IMR-90 (cell line): ENCODE data around the gene MIER3. TPM values are rescaled to one million over a fixed set of nuclear protein-coding genes. Genes with fewer than 3 reads are reported as not detected.

Experiments used
- ATAC-seq: fragments of 200-7000 bp; cut with Tn5 transposase; 2 replicates; pipeline ENCODE4 v1.9.1; 2020; ENCODE audit warnings: low read depth, mild to moderate bottlenecking, moderate library complexity
- BruUV-seq: library from RNA; stranded (reverse); fragments of 400-500 nt; replicated peaks from 2 replicates; lab custom pipeline; 2021; lab: Mats Ljungman, UMichigan
- CTCF ChIA-PET: fragments of 300-600 bp; formaldehyde crosslinking; extraction: SDS; loops from one replicate; lab custom pipeline; 2021; ENCODE audit warnings: antibody characterized with exemption; lab: Yijun Ruan, JAX
- POLR2A ChIA-PET: fragments of 300-600 bp; sonication (Branson Sonifier 250); formaldehyde crosslinking; loops from one replicate; lab custom pipeline; 2022; ENCODE audit warnings: antibody characterized with exemption; ENCODE audit not compliant: unreplicated experiment; lab: Charles Lee
- DNase-seq: peaks from one replicate; pipeline ENCODE4 v3.0.0; 2013
- H2AFZ ChIP-seq: replicated peaks from 2 replicates; pipeline ENCODE3; 2013; ENCODE audit warnings: low read length, mild to moderate bottlenecking; ENCODE audit not compliant: poor library complexity
- H2AK5ac ChIP-seq: 2 replicates; pipeline ENCODE4 v1.6.1; 2013; ENCODE audit warnings: low read depth, low read length, inconsistent platforms
- H2AK9ac ChIP-seq: replicated peaks from 2 replicates; pipeline ENCODE3; 2013; ENCODE audit warnings: mild to moderate bottlenecking, low read depth, low read length, moderate library complexity; ENCODE audit not compliant: poor library complexity
- H2BK120ac ChIP-seq: 2 replicates; pipeline ENCODE4 v1.6.1; 2013; ENCODE audit warnings: low read depth, low read length, inconsistent platforms
- H2BK15ac ChIP-seq: 3 replicates; pipeline ENCODE4 v1.6.1; 2013; ENCODE audit warnings: low read depth, low read length, inconsistent platforms
- H2BK20ac ChIP-seq: 2 replicates; pipeline ENCODE4 v1.6.1; 2013; ENCODE audit warnings: low read depth, mild to moderate bottlenecking, inconsistent platforms, low read length, moderate library complexity
- H2BK5ac ChIP-seq: 2 replicates; pipeline ENCODE4 v1.6.1; 2013; ENCODE audit warnings: mild to moderate bottlenecking, low read depth, low read length, inconsistent platforms; ENCODE audit not compliant: poor library complexity, severe bottlenecking
- H3K14ac ChIP-seq: replicated peaks from 2 replicates; pipeline ENCODE4 v1.6.1; 2013; ENCODE audit warnings: low read depth, low read length, inconsistent platforms
- H3K18ac ChIP-seq: 2 replicates; pipeline ENCODE4 v1.6.1; 2013; ENCODE audit warnings: low read depth, low read length, control low read depth
- H3K23ac ChIP-seq: 2 replicates; pipeline ENCODE4 v1.6.1; 2013; ENCODE audit warnings: low read depth, low read length, inconsistent platforms
- H3K27ac ChIP-seq: 2 replicates; pipeline ENCODE4 v1.5.1; 2013; ENCODE audit warnings: mild to moderate bottlenecking, control low read depth, low read length; ENCODE audit not compliant: insufficient read depth
- H3K27me3 ChIP-seq: 2 replicates; pipeline ENCODE4 v1.6.1; 2013; ENCODE audit warnings: low read length; ENCODE audit not compliant: control insufficient read depth, insufficient read depth
- H3K36me3 ChIP-seq: 2 replicates; pipeline ENCODE4 v1.6.1; 2013; ENCODE audit warnings: low read length, mixed read lengths; ENCODE audit not compliant: control insufficient read depth, insufficient read depth
- H3K4ac ChIP-seq: 2 replicates; pipeline ENCODE4 v1.6.1; 2013; ENCODE audit warnings: low read depth, low read length, inconsistent platforms
- H3K4me1 ChIP-seq: 2 replicates; pipeline ENCODE4 v1.6.1; 2013; ENCODE audit warnings: low read length, mixed read lengths; ENCODE audit not compliant: control insufficient read depth, insufficient read depth
- H3K4me2 ChIP-seq: 2 replicates; pipeline ENCODE4 v1.6.1; 2013; ENCODE audit warnings: low read depth, mild to moderate bottlenecking, control low read depth, low read length, moderate library complexity
- H3K4me3 ChIP-seq: 2 replicates; pipeline ENCODE4 v1.5.1; 2013; ENCODE audit warnings: low read depth, mild to moderate bottlenecking, control low read depth, low read length, moderate library complexity; ENCODE audit not compliant: insufficient read depth
- H3K56ac ChIP-seq: 2 replicates; pipeline ENCODE4 v1.6.1; 2013; ENCODE audit warnings: low read length, inconsistent platforms; ENCODE audit not compliant: insufficient read depth; ENCODE audit errors: extremely low read depth
- H3K79me1 ChIP-seq, 2 experiments: 2 replicates each; pipeline ENCODE4 v1.6.1; 2013; ENCODE audit warnings: low read length in 2 of 2, inconsistent platforms in 1 of 2, low read depth in 1 of 2
- H3K9ac ChIP-seq: 2 replicates; pipeline ENCODE4 v1.6.1; 2013; ENCODE audit warnings: low read depth, low read length, control low read depth
- H3K9me1 ChIP-seq: 2 replicates; pipeline ENCODE4 v1.6.1; 2013; ENCODE audit warnings: low read length, inconsistent platforms; ENCODE audit not compliant: insufficient read depth
- H3K9me3 ChIP-seq: 2 replicates; pipeline ENCODE4 v1.6.1; 2013; ENCODE audit warnings: low read length; ENCODE audit not compliant: control insufficient read depth, insufficient read depth
- H4K20me1 ChIP-seq: 2 replicates; pipeline ENCODE4 v1.6.1; 2013; ENCODE audit warnings: low read length, inconsistent platforms; ENCODE audit not compliant: insufficient read depth
- H4K5ac ChIP-seq: 2 replicates; pipeline ENCODE4 v1.6.1; 2013; ENCODE audit warnings: mild to moderate bottlenecking, low read depth, low read length, control low read depth
- H4K8ac ChIP-seq, 2 experiments: 2 replicates each; pipeline ENCODE4 v1.6.1; 2013; ENCODE audit warnings: low read depth in 2 of 2, low read length in 2 of 2, control low read depth in 1 of 2, inconsistent platforms in 1 of 2
- H4K91ac ChIP-seq: 2 replicates; pipeline ENCODE4 v1.6.1; 2013; ENCODE audit warnings: low read depth, low read length, inconsistent platforms; ENCODE audit not compliant: insufficient read depth
- BHLHE40 ChIP-seq: fragments of 150-350 bp; IDR thresholded peaks from 2 replicates; pipeline ENCODE4 v1.6.1; 2016; ENCODE audit warnings: mild to moderate bottlenecking, low read depth, low read length
- CEBPB ChIP-seq: IDR thresholded peaks from 2 replicates; pipeline ENCODE4 v1.6.1; 2012; ENCODE audit warnings: low read depth, low read length, improper control_type of control experiment
- CHD1 ChIP-seq: IDR thresholded peaks from 2 replicates; pipeline ENCODE4 v1.6.1; 2012; ENCODE audit warnings: low read depth, low read length, improper control_type of control experiment
- CTCF ChIP-seq: conservative IDR thresholded peaks from 2 replicates; pipeline ENCODE4 v1.5.1; 2012; ENCODE audit warnings: mild to moderate bottlenecking, low read depth, low read length, improper control_type of control experiment
- ELK1 ChIP-seq: fragments of 150-350 bp; IDR thresholded peaks from 2 replicates; pipeline ENCODE4 v1.6.1; 2016; ENCODE audit warnings: low read depth, mild to moderate bottlenecking, low read length, moderate library complexity, borderline replicate concordance
- FOS ChIP-seq: fragments of 150-350 bp; IDR thresholded peaks from 2 replicates; pipeline ENCODE4 v1.6.1; 2016; ENCODE audit warnings: low read depth, low read length
- MAFK ChIP-seq: IDR thresholded peaks from 2 replicates; pipeline ENCODE4 v1.6.1; 2012; ENCODE audit warnings: low read depth, low read length, improper control_type of control experiment
- MAZ ChIP-seq: IDR thresholded peaks from 2 replicates; pipeline ENCODE4 v1.6.1; 2012; ENCODE audit warnings: low read depth, mild to moderate bottlenecking, low read length, improper control_type of control experiment, moderate library complexity, borderline replicate concordance
- MXI1 ChIP-seq: IDR thresholded peaks from 2 replicates; pipeline ENCODE4 v1.6.1; 2012; ENCODE audit warnings: low read depth, mild to moderate bottlenecking, low read length, moderate library complexity, borderline replicate concordance
- NFE2L2 ChIP-seq: fragments of 150-350 bp; IDR thresholded peaks from 2 replicates; pipeline ENCODE4 v1.6.1; 2016; ENCODE audit warnings: low read depth, mild to moderate bottlenecking, low read length
- POLR2A ChIP-seq: IDR thresholded peaks from 2 replicates; pipeline ENCODE4 v1.6.1; 2012; ENCODE audit warnings: mild to moderate bottlenecking, low read depth, low read length
- RAD21 ChIP-seq: IDR thresholded peaks from 2 replicates; pipeline ENCODE4 v1.6.1; 2012; ENCODE audit warnings: low read length, improper control_type of control experiment
- RCOR1 ChIP-seq: IDR thresholded peaks from 2 replicates; pipeline ENCODE4 v1.6.1; 2012; ENCODE audit warnings: mild to moderate bottlenecking, low read length, improper control_type of control experiment; ENCODE audit not compliant: insufficient replicate concordance
- RFX5 ChIP-seq: IDR thresholded peaks from 2 replicates; pipeline ENCODE4 v1.8.0; 2012; ENCODE audit warnings: low read depth, mild to moderate bottlenecking, low read length, moderate library complexity
- SMC3 ChIP-seq: fragments of 150-350 bp; IDR thresholded peaks from 2 replicates; pipeline ENCODE4 v1.6.1; 2016; ENCODE audit warnings: low read depth, mild to moderate bottlenecking, antibody characterized with exemption, low read length, moderate library complexity
- USF2 ChIP-seq: fragments of 150-350 bp; IDR thresholded peaks from 2 replicates; pipeline ENCODE4 v1.6.1; 2017; ENCODE audit warnings: mild to moderate bottlenecking, antibody characterized with exemption, low read length, low read depth
- WGBS, 2 experiments: methylation state at CpG; one replicate each; pipeline versions ENCODE4 v1.1.5 to v1.1.7; 2013; ENCODE audit warnings: missing lambda C conversion rate in 2 of 2; ENCODE audit not compliant: insufficient read length in 1 of 2; ENCODE audit errors: extremely low coverage in 2 of 2; 5-methylcytosine and 5-hydroxymethylcytosine counted together
- dilution Hi-C: fragments of 300-500 bp; cut with HindIII; formaldehyde crosslinking; loops from one replicate; pipeline ENCODE4 v1.14.3; 2018; ENCODE audit warnings: low sequenced_read_pairs; ENCODE audit not compliant: unreplicated experiment
- in situ Hi-C: fragments of 300-500 bp; cut with MboI; formaldehyde crosslinking; loops from 3 replicates; pipeline ENCODE4 v1.14.3; 2019; ENCODE audit warnings: low sequenced_read_pairs, inconsistent platforms, mixed read lengths
- intact Hi-C: fragments of 100-400 bp; cut with micrococcal nuclease; formaldehyde crosslinking; loops from 2 replicates; pipeline ENCODE4 v1.10.0; 2022
- polyA plus RNA-seq, 3 experiments: library from polyadenylated mRNA; depleted of rRNA; stranded (reverse); fragments of >200 nt; gene quantifications; 2 replicates each; pipeline ENCODE4 v1.2.3, GENCODE V29; 2012; ENCODE audit warnings: low replicate concordance in 1 of 3
- total RNA-seq: library from RNA; depleted of rRNA; stranded (reverse); fragments of >200 nt; gene quantifications from 2 replicates; pipeline ENCODE4 v1.2.3, GENCODE V29; 2012

MIER3 gene
- total and polyA plus RNA-seq, 2 of the 4 experiments (the other 2 are of a cell fraction): 6.4 to 22.9 TPM

GRCh38 chr5:56934325-56934724 is 17.6 kb downstream of the MIER3 start:
- Histone ChIP-seq H3K14ac (no peak overlapping the region), H2BK20ac (no peak overlapping the region), H3K4ac (no peak overlapping the region), H4K20me1 (no peaks in the 10 kb centered on the region), H3K27me3 (no peaks in the 10 kb centered on the region), H3K9me3 (no peaks in the 10 kb centered on the region), H3K56ac (no peak overlapping the region), H2AK5ac (no peak overlapping the region), H3K23ac (no peak overlapping the region), H2BK5ac (no peak overlapping the region), H2AFZ (no peak overlapping the region), H2BK120ac (no peak overlapping the region), H3K18ac (no peak overlapping the region), H3K27ac (no peak overlapping the region), H3K79me1 (peaks cover 5 to 13% of the 10 kb centered on the region in 2 experiments), H3K9ac (no peak overlapping the region), H3K4me3 (no peak overlapping the region), H3K4me1 (no peaks in the 10 kb centered on the region), H4K91ac (no peak overlapping the region), H4K8ac (no peak overlapping the region), H3K4me2 (no peak overlapping the region), H2BK15ac (no peak overlapping the region), H3K36me3 (peaks cover 39% of the 10 kb centered on the region), H4K5ac (no peak overlapping the region), H2AK9ac (no peak overlapping the region), H3K9me1 (no peaks in the 10 kb centered on the region)
- intact Hi-C loops (no loop called here), in situ Hi-C loops (no loop called here), dilution Hi-C loops (no loop called here)
- no peak for ATAC-seq
- WGBS, 2 experiments: no CpG with 5 or more reads among the region's 1 CpG
- no peak for TF ChIP-seq SMC3
- TF ChIP-seq RFX5: no peak
- no peak for TF ChIP-seq CEBPB
- TF ChIP-seq ELK1: no peak
- TF ChIP-seq RCOR1: no peak
- TF ChIP-seq MAFK: no peak
- no peak for TF ChIP-seq CTCF
- TF ChIP-seq NFE2L2: no peak
- no peak for TF ChIP-seq MXI1
- TF ChIP-seq POLR2A: no peak
- TF ChIP-seq CHD1: no peak
- no peak for TF ChIP-seq BHLHE40
- no peak for TF ChIP-seq FOS
- no peak for TF ChIP-seq USF2
- TF ChIP-seq MAZ: no peak
- no peak for TF ChIP-seq RAD21
- ChIA-PET POLR2A (no interaction called here), CTCF (no interaction called here)
- no peak for DNase-seq
- BruUV-seq: no TSS peak
